HFFc6 (cell line): ENCODE results near the gene CGGBP1. TPM values are rescaled to one million over a fixed set of nuclear protein-coding genes. Genes with fewer than 3 reads are reported as not detected.
"Not testable (repeated sequence)": the region's sequence is repeated elsewhere in the genome, so short reads cannot be mapped to it uniquely, and the experiment has no call there.

Source experiments
- DNase-seq: peaks from one replicate; pipeline ENCODE4 v3.0.0-alpha.2; 2018
- H3K27ac Mint-ChIP-seq: 2 replicates; pipeline ENCODE4 v1.8.0; 2020; ENCODE audit warnings: mild to moderate bottlenecking, mixed read lengths
- H3K27me3 Mint-ChIP-seq: 2 replicates; pipeline ENCODE4 v1.8.0; 2021; ENCODE audit warnings: mild to moderate bottlenecking, moderate library complexity, mixed read lengths; ENCODE audit not compliant: insufficient read depth
- H3K36me3 Mint-ChIP-seq: 2 replicates; pipeline ENCODE4 v1.8.0; 2021; ENCODE audit warnings: low read depth, mixed read lengths
- H3K4me1 Mint-ChIP-seq: 2 replicates; pipeline ENCODE4 v1.8.0; 2020; ENCODE audit warnings: low read depth, mixed read lengths
- H3K4me3 Mint-ChIP-seq: 2 replicates; pipeline ENCODE4 v1.8.0; 2020; ENCODE audit warnings: mild to moderate bottlenecking, moderate library complexity, mixed read lengths
- H3K9me3 Mint-ChIP-seq: 2 replicates; pipeline ENCODE4 v1.8.0; 2020; ENCODE audit warnings: mild to moderate bottlenecking, mixed read lengths
- CTCF ChIP-seq: fragments of 200-600 bp; sonication (generic); IDR thresholded peaks from 2 replicates; pipeline ENCODE4 v1.5.0; 2021; ENCODE audit warnings: antibody characterized with exemption, mild to moderate bottlenecking
- total RNA-seq, 6 experiments: library from RNA; stranded (reverse); fragmentation: NEBNext Ultra II Directional; extraction: Animal tissue kit (Norgen Biotek cat#: 25700); gene quantifications; 2 replicates in 1 of 6; 3 replicates in 5 of 6; pipeline ENCODE4 v1.2.3, GENCODE V29; 2021

The CGGBP1 gene
- total RNA-seq, 6 experiments from 2014 or later, result 54.7 to 75.0 (median 60.9) TPM

- Mint-ChIP-seq H3K27ac (peak overlapping the region; percentile 87), H3K4me3 (peak overlapping the region; percentile 88)
Observed at GRCh38 chr3:88031642-88032077, 27.1 kb downstream of the CGGBP1 start.

GRCh38 chr3:88030210-88030609, 28.6 kb downstream of the CGGBP1 start:
- H3K27me3 Mint-ChIP-seq, result peaks cover 9% of the 10 kb centered on the region
- no peak for DNase-seq
- no peak for TF ChIP-seq CTCF
- peaks cover 5% of the 10 kb centered on the region; the same call in 1 of the 2 replicates for H3K9me3 Mint-ChIP-seq
- peak overlapping the region; percentile 1; the same call in 1 of the 2 replicates for H3K4me3 Mint-ChIP-seq
- no peak overlapping the region for H3K27ac Mint-ChIP-seq
- H3K36me3 Mint-ChIP-seq, result no peaks in the 10 kb centered on the region
- peaks cover 32% of the 10 kb centered on the region for H3K4me1 Mint-ChIP-seq

More at GRCh38 chr3:88031642-88032077, 27.1 kb downstream of the CGGBP1 start:
- no peak for TF ChIP-seq CTCF
- Mint-ChIP-seq H3K27me3 (peaks cover 3% of the 10 kb centered on the region; the same call in 1 of the 2 replicates), H3K4me1 (peaks cover 32% of the 10 kb centered on the region), H3K9me3 (no peaks in the 10 kb centered on the region), H3K36me3 (no peaks in the 10 kb centered on the region)
- no peak for DNase-seq

GRCh38 chr3:88028876-88029275, 29.9 kb downstream of the CGGBP1 start:
- no peak overlapping the region for H3K27ac Mint-ChIP-seq
- no peak for DNase-seq
- peaks cover 10% of the 10 kb centered on the region for H3K27me3 Mint-ChIP-seq
- no peak for TF ChIP-seq CTCF
- peaks cover 23% of the 10 kb centered on the region for H3K4me1 Mint-ChIP-seq
- H3K36me3 Mint-ChIP-seq, result no peaks in the 10 kb centered on the region
- no peak overlapping the region for H3K4me3 Mint-ChIP-seq
- H3K9me3 Mint-ChIP-seq, result peaks cover 5% of the 10 kb centered on the region; the same call in 1 of the 2 replicates

- H3K36me3 Mint-ChIP-seq, result no peaks in the 10 kb centered on the region
- no peak for DNase-seq
- H3K4me1 Mint-ChIP-seq, result peaks cover 6% of the 10 kb centered on the region
- no peak overlapping the region for H3K4me3 Mint-ChIP-seq
- H3K9me3 Mint-ChIP-seq, result peaks cover 5% of the 10 kb centered on the region; the same call in 1 of the 2 replicates
- no peak for TF ChIP-seq CTCF
- peaks cover 15% of the 10 kb centered on the region for H3K27me3 Mint-ChIP-seq
- H3K27ac Mint-ChIP-seq, result no peak overlapping the region
Observed at GRCh38 chr3:88025001-88025552, 33.7 kb downstream of the CGGBP1 start.

- Mint-ChIP-seq H3K27ac (no peak overlapping the region), H3K4me1 (no peaks in the 10 kb centered on the region), H3K4me3 (no peak overlapping the region), H3K36me3 (no peaks in the 10 kb centered on the region), H3K27me3 (peaks cover 8% of the 10 kb centered on the region), H3K9me3 (peaks cover 5% of the 10 kb centered on the region; the same call in 1 of the 2 replicates)
- no peak for DNase-seq
- no peak for TF ChIP-seq CTCF
Observed at GRCh38 chr3:88019024-88019423, 39.8 kb downstream of the CGGBP1 start.

- not testable (repeated sequence) for DNase-seq, H3K4me1 Mint-ChIP-seq, H3K27me3 Mint-ChIP-seq, H3K36me3 Mint-ChIP-seq, H3K9me3 Mint-ChIP-seq, H3K27ac Mint-ChIP-seq, H3K4me3 Mint-ChIP-seq
Observed at GRCh38 chr3:88015656-88016055, 43.1 kb downstream of the CGGBP1 start.
